HepG2 (cell line): ENCODE data around the gene NCBP3. TPM values are rescaled to one million over a fixed set of nuclear protein-coding genes. Genes with fewer than 3 reads are reported as not detected.

Experiments used
- ATAC-seq: fragments of 200-7000 bp; cut with Tn5 transposase; 3 replicates; pipeline ENCODE4 v1.9.1; 2020; ENCODE audit warnings: mild to moderate bottlenecking, moderate library complexity
- BruUV-seq: library from RNA; stranded (reverse); fragments of 400-500 nt; replicated peaks from 2 replicates; lab custom pipeline; 2021; lab: Mats Ljungman, UMichigan
- CTCF ChIA-PET: fragments of 300-600 bp; formaldehyde crosslinking; extraction: SDS; loops from one replicate; lab custom pipeline; 2021; ENCODE audit warnings: low total read pairs, inconsistent platforms, low intra/inter-chr PET ratio; lab: Yijun Ruan, JAX
- POLR2A ChIA-PET: fragments of 350-600 bp; sonication (Branson Sonifier 250); formaldehyde crosslinking; loops from one replicate; lab custom pipeline; 2020; ENCODE audit warnings: antibody characterized with exemption, inconsistent platforms; lab: Yijun Ruan, JAX
- DNase-seq: peaks from one replicate; pipeline ENCODE4 v3.0.0-alpha.2; 2015; ENCODE audit warnings: low spot score
- FAIRE-seq: peaks from 3 replicates; lab custom pipeline; 2011; peaks lifted over from hg19 to GRCh38; lab: Jason Lieb, UNC
- H2AFZ ChIP-seq: one replicate; pipeline ENCODE4 v1.6.1; 2011; ENCODE audit warnings: low read length, inconsistent platforms
- H3K27ac ChIP-seq: fragments of 300-600 bp; 3 replicates; pipeline ENCODE4 v1.8.0; 2011; ENCODE audit warnings: mixed run types, mild to moderate bottlenecking, mixed read lengths, low read length, inconsistent platforms; ENCODE audit not compliant: insufficient read depth; ENCODE audit errors: extremely low read length
- H3K27me3 ChIP-seq, 2 experiments: fragments of 200-600 bp in 1 of 2; 2 replicates in 1 of 2; 3 replicates in 1 of 2; pipeline versions ENCODE4 v1.6.0 to v1.8.0; 2011; ENCODE audit warnings: low read length in 2 of 2, mild to moderate bottlenecking in 2 of 2, moderate library complexity in 2 of 2, inconsistent platforms in 1 of 2; ENCODE audit not compliant: insufficient read depth in 2 of 2, control insufficient read depth in 1 of 2
- H3K36me3 ChIP-seq, 2 experiments: fragments of 200-600 bp in 1 of 2; replicated peaks in 1 of 2; 2 replicates in 1 of 2; 3 replicates in 1 of 2; pipeline versions ENCODE4 v1.5.1 to v1.8.0; 2011; ENCODE audit warnings: low read length in 2 of 2, inconsistent platforms in 1 of 2; ENCODE audit not compliant: insufficient read depth in 2 of 2, control insufficient read depth in 1 of 2
- H3K4me1 ChIP-seq: 2 replicates; pipeline ENCODE4 v1.5.1; 2012; ENCODE audit warnings: low read length, inconsistent platforms; ENCODE audit not compliant: insufficient read depth
- H3K4me2 ChIP-seq: 2 replicates; pipeline ENCODE4 v1.6.0; 2011; ENCODE audit warnings: low read depth, low read length, inconsistent platforms
- H3K4me3 ChIP-seq, 3 experiments: fragments of 200-600 bp in 1 of 3; sonication (generic), shearing (Covaris generic) in 1 of 3; replicated peaks in 1 of 3; 2 replicates each; pipeline ENCODE4 v1.5.1; 2011 to 2016; ENCODE audit warnings: low read length in 3 of 3, inconsistent platforms in 2 of 3, low read depth in 2 of 3, mild to moderate bottlenecking in 2 of 3, control low read depth in 1 of 3, mixed read lengths in 1 of 3; ENCODE audit not compliant: insufficient read depth in 1 of 3
- H3K79me2 ChIP-seq: one replicate; pipeline ENCODE4 v1.6.1; 2011; ENCODE audit warnings: low read length, inconsistent platforms; ENCODE audit not compliant: insufficient read depth
- H3K9ac ChIP-seq: 2 replicates; pipeline ENCODE4 v1.6.0; 2011; ENCODE audit warnings: mild to moderate bottlenecking, low read depth, low read length, inconsistent platforms; ENCODE audit not compliant: insufficient read depth
- H3K9me3 ChIP-seq: 2 replicates; pipeline ENCODE4 v1.5.1; 2012; ENCODE audit warnings: mild to moderate bottlenecking, low read length
- H4K20me1 ChIP-seq: 2 replicates; pipeline ENCODE4 v1.6.0; 2011; ENCODE audit warnings: inconsistent platforms, mild to moderate bottlenecking, low read length, moderate library complexity; ENCODE audit not compliant: insufficient read depth
- DNMT1 ChIP-seq: sonication (generic); formaldehyde crosslinking; IDR thresholded peaks from 2 replicates; pipeline ENCODE4 v1.5.1; 2020; ENCODE audit warnings: mild to moderate bottlenecking, missing genetic modification reagents
- ELK4 ChIP-seq: sonication (generic); formaldehyde crosslinking; IDR thresholded peaks from 2 replicates; pipeline ENCODE4 v1.9.0; 2021; ENCODE audit warnings: missing genetic modification reagents, borderline replicate concordance
- GABPB1 ChIP-seq: IDR thresholded peaks from 2 replicates; pipeline ENCODE4 v1.6.1; 2016; ENCODE audit warnings: mild to moderate bottlenecking, missing genetic modification reagents, moderate library complexity, missing compliant biosample characterization
- HDAC6 ChIP-seq: fragments of 200-600 bp; sonication (generic); IDR thresholded peaks from 2 replicates; pipeline ENCODE4 v1.7.0; 2017; ENCODE audit warnings: mild to moderate bottlenecking, antibody characterized with exemption, low read length, low read depth
- HNRNPUL1 ChIP-seq: fragments of 200-400 bp; formaldehyde crosslinking; IDR thresholded peaks from 2 replicates; pipeline ENCODE4 v1.6.1; 2017; ENCODE audit warnings: low read depth, mild to moderate bottlenecking, low read length, moderate library complexity
- KDM4B ChIP-seq: sonication (generic); formaldehyde crosslinking; IDR thresholded peaks from 2 replicates; pipeline ENCODE4 v1.4.0; 2020; ENCODE audit warnings: missing genetic modification reagents
- KMT2A ChIP-seq: sonication (generic); formaldehyde crosslinking; IDR thresholded peaks from 2 replicates; pipeline ENCODE4 v1.4.0; 2020; ENCODE audit warnings: missing genetic modification reagents
- MAFF ChIP-seq: IDR thresholded peaks from 2 replicates; pipeline ENCODE4 v1.6.1; 2011; ENCODE audit warnings: low read depth, low read length, improper control_type of control experiment
- ZNF136 ChIP-seq: sonication (generic); formaldehyde crosslinking; IDR thresholded peaks from 2 replicates; pipeline ENCODE4 v1.8.1; 2022; ENCODE audit warnings: low read depth, mild to moderate bottlenecking, moderate library complexity, missing genetic modification reagents
- ZNF407 ChIP-seq: sonication (generic); formaldehyde crosslinking; IDR thresholded peaks from one replicate; pipeline ENCODE4 v1.5.1; 2020; ENCODE audit warnings: mild to moderate bottlenecking, missing genetic modification reagents; ENCODE audit errors: not compliant biosample characterization
- WGBS: methylation state at CpG from one replicate; pipeline ENCODE4 v1.1.6; 2017; ENCODE audit warnings: low lambda C conversion rate; 5-methylcytosine and 5-hydroxymethylcytosine counted together
- in situ Hi-C: cut with HindIII; loops from 2 replicates; pipeline ENCODE4 v1.10.0; 2017; ENCODE audit warnings: low pct_unique_long_range_greater_than_20kb; ENCODE audit not compliant: extremely low pct_ligation_motif_present
- intact Hi-C: fragments of 100-400 bp; cut with micrococcal nuclease; formaldehyde crosslinking; loops from one replicate; pipeline ENCODE4 v1.10.0; 2022; ENCODE audit not compliant: unreplicated experiment
- polyA plus RNA-seq, 8 experiments: library from polyadenylated mRNA; depleted of rRNA in 3 of 8; stranded (reverse) in 7 of 8; unstranded in 1 of 8; fragments of >200 nt; fragmentation: Illumina TruSeq in 4 of 8; extraction: Trizol in 4 of 8; gene quantifications; 2 replicates each; pipeline versions ENCODE4 v1.2.1 to v1.2.3, GENCODE V29; 2011 to 2016; ENCODE audit warnings: low read depth in 4 of 8, missing spikeins in 1 of 8, mixed read lengths in 1 of 8; ENCODE audit not compliant: insufficient read depth in 1 of 8
- total RNA-seq, 5 experiments: library from RNA; depleted of rRNA; stranded (reverse); fragments of >200 nt; fragmentation: Illumina TruSeq; extraction: Trizol; gene quantifications; 2 replicates each; pipeline ENCODE4 v1.2.3, GENCODE V29; 2016; ENCODE audit warnings: low read depth in 1 of 5

NCBP3 gene
- total and polyA plus RNA-seq, 2 of the 13 experiments (the other 11 are each of a cell fraction or from before 2014, with no cell fraction given), result 19.5 to 24.8 TPM

- CTCF ChIA-PET, result no interaction called here
These were observed 44.2 kb upstream of the NCBP3 start for GRCh38 chr17:3890082-3890877.

More at GRCh38 chr17:3890082-3890877, 44.2 kb upstream of the NCBP3 start:
- Histone ChIP-seq H3K27me3 (no peaks in the 10 kb centered on the region), H3K9me3 (no peaks in the 10 kb centered on the region), H3K36me3 (no peaks in the 10 kb centered on the region), H2AFZ (no peak overlapping the region), H3K4me1 (peaks cover 25% of the 10 kb centered on the region), H3K27ac (no peak overlapping the region), H4K20me1 (no peaks in the 10 kb centered on the region), H3K9ac (no peak overlapping the region), H3K79me2 (no peaks in the 10 kb centered on the region), H3K4me2 (no peak overlapping the region), H3K4me3 (no peak overlapping the region)
- TF ChIP-seq GABPB1 (no peak), MAFF (no peak), HNRNPUL1 (no peak), ZNF136 (CRISPR knock-in tag) (no peak), ELK4 (CRISPR knock-in tag) (no peak), ZNF407 (no peak), HDAC6 (no peak), KMT2A (CRISPR knock-in tag) (no peak), DNMT1 (CRISPR knock-in tag) (no peak), KDM4B (no peak)
- intact Hi-C loops (no loop called here), in situ Hi-C loops (no loop called here)
- POLR2A ChIA-PET, result interaction anchor here (1.7 kb wide), 1 partner anchor 45 kb away, joined by 3 read pairs; no protein-coding TSS in a partner anchor
- FAIRE-seq (no peak), ATAC-seq (no peak), DNase-seq (no peak)
- no TSS peak for BruUV-seq
- WGBS, result 77% methylated on average over 14 of the region's 22 CpGs
